ENCODE results near the gene CYP2A6.
"Not testable (repeated sequence)": the region's sequence is repeated elsewhere in the genome, so short reads cannot be mapped to it uniquely, and the experiment has no call there.

The CYP2A6 gene, protein sequence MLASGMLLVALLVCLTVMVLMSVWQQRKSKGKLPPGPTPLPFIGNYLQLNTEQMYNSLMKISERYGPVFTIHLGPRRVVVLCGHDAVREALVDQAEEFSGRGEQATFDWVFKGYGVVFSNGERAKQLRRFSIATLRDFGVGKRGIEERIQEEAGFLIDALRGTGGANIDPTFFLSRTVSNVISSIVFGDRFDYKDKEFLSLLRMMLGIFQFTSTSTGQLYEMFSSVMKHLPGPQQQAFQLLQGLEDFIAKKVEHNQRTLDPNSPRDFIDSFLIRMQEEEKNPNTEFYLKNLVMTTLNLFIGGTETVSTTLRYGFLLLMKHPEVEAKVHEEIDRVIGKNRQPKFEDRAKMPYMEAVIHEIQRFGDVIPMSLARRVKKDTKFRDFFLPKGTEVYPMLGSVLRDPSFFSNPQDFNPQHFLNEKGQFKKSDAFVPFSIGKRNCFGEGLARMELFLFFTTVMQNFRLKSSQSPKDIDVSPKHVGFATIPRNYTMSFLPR

DNA sequence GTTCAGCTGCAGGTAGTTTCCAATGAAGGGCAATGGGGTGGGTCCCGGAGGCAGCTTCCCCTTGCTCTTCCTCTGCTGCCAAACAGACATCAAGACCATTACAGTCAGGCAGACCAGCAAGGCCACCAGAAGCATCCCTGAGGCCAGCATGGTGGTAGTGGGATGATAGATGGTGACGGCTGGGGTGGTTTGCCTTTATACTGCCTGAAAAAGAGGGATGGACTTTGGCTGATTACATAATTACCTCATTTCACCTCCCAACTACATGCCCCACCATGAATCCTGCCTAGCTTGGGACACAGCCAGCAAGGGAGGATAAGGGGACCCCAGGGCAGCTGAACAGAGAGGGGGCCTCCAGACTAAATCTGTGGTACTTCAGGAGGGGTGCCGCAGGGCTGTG lies at the start of gene CYP2A6:
CYP2A6 (minus strand) TSS at position 171 of the 400 bp plus-strand sequence; CDS start at position 150, 21 bp downstream.
- DNase-seq (ENCODE audit: extremely low read depth in 1 of 2, low read depth in 1 of 2), result not testable (repeated sequence)

DNA sequence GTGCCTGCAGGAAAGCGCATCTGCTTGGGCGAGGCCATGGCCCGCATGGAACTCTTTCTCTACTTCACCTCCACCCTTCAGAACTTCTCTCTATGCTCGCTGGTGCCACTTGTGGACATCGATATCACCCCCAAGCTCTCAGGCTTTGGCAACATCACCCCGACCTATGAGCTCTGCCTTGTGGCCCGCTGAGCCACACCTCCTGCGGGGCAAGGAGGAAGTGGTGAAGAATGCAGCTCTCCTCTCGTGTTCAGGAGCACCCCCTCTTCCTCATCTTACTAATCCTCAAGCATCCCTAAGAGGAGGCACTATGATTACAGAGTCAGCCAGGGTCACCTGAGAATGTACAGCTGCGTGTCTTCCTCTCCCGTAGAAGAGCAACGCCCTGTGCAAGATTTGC lies 49.7 kb upstream of the CYP2A6 start:
- DNase-seq (ENCODE audit: extremely low read depth in 1 of 2, low read depth in 1 of 2), result not testable (repeated sequence)

DNA sequence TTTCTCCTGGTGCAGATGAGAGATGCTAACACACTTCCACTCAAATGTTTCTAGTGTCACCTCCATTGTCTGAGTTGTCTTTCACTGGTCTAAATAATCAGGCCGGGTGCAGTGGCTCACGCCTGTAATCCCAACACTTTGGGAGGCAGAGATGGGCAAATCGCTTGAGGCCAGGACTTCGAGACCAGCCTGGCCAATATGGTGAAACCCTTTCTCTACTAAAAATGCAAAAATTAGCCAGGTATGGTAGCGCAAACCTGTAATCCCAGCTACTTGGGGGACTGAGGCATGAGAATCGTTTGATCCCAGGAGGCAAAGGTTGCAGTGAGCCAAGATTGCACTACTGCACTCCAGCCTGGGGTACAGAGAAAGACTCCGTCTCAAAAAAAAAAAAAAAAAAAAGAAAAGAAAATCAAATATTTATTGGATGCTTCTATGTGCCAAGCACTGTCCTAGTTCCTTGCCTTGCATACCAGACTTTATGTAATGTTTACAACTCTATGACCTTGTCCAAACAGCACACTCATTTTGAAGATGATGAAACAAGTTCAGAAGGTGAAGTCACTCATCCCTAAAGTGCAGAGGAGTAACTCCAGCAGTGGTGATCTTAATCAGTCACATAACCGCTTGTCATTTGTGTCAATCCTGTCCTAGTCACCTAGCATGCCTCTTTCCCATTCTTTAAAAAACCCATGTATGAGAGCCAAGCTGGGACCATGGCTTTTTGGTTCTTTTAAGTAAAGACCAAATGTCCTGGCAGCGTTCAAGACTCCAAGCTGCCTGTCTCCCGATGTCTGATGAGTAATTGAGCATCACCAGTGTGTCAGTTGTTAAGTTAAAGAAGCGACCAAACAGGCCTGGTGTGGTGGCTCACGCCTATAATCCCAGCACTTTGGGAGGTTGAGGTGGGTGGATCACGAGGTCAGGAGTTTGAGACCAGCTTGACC lies 46.9 kb upstream of the CYP2A6 start:
- DNase-seq (ENCODE audit: extremely low read depth in 1 of 2, low read depth in 1 of 2), result not testable (repeated sequence)

DNA sequence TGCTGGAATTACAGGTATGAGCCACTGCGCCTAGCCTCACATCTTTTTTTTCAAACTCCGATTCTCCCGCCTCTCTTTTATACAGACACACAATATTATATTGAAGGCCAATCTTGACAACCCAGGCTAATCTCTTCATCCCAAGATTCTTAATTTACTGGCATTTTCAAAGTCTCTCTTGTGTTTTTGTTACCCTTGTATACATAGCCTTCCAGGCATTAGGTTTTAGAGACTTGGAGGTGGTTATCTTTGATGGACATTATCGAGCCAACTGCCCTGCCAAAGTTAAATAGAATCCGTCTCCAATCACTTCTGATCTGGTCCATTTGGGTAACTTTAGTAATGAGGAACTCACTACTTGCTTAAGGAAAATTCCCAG lies 46.2 kb upstream of the CYP2A6 start:
- DNase-seq (ENCODE audit: extremely low read depth in 1 of 2, low read depth in 1 of 2), result no peak

DNA sequence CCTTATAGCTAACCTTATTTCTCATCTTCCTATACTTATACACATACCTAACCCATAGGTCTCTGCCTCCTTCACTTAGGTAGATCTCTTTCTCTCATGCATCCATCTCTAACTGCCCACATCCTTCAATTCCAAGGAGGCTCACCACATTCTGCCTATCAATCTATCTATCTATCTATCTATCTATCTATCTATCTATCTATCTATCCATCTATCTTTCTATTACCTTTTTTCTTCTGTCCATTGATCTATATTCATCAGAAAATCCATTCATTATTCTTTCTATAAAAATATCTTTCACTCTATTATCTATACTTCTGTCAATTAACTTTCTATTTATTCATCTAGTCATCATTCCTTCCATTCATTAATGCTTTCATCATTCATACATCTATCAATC lies 42.9 kb upstream of the CYP2A6 start:
- no peak for DNase-seq (ENCODE audit: extremely low read depth in 1 of 2, low read depth in 1 of 2)

DNA sequence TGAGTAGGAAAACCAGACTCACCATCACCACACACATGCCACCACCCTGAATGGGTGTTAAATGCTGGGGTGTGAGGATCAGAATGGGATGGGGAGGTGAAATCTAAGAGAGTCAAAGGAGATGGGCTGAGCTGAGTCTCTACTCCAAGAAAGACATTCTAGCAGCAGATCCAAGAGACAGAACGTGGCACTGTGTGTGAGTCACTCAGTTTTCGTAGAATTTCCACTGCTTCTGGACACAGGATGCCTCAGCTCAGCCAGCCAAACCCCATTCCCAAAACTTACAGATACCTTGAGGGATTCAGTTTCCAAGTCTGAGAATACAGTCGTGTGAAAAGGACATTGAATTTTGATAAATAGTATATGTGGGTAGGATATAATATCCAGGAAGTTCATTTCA lies 39.1 kb upstream of the CYP2A6 start:
- DNase-seq (ENCODE audit: extremely low read depth in 1 of 2, low read depth in 1 of 2), result no peak

DNA sequence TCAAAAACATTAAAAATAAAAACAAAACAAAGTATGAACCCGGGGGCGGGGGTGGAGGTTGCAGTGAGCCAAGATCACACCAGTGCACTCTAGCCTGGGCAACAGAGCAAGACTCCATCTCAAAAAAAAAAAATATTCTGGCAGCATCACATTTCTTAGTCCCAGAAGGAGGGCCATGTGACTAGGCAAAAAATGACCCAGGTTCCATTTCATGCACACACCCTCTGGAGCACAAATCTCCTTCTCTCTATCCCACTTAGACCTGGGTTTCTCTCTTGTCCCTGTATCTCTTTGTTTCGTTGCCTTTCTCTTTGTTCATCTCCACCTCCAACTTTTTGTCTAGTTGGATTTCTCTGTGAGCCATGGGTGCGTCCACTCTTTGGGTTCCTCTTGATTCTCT lies 37.9 kb upstream of the CYP2A6 start:
- no peak for DNase-seq (ENCODE audit: extremely low read depth in 1 of 2, low read depth in 1 of 2)

DNA sequence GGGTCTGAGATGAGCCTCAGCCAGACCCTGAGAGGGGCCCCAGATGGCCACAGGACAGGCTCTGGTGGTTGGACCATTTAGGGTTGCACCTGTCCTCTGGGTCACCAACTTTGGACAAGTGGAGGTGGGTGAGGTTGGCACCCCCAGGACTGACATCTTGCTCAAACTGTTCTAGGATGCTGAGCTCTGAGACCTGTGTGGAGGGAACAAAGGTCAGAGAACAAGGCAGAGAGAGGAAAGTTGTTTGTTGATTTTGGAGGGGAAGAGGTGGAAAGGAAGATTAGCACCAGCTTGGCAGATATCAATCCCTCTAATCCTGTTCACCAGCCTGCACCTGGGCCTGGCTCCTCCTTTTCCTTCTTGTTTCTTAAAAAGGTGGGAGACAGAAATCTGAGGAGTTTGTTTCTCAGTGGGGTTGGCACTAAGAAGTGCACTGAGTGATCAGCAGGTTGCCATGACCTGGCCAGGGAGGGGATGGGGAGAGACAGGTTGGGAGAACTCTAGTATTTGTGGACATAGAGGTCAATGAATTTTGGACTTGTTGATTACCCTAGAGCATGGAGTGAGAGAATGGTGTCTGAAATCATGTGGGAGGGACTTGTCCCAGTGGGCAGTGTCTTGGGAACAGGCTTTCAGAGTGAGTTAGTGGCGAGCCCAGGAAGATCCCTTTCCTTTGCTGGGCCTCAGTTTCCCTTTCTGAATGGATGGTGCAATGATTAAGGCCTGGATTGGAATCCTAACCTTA lies 34.1 kb upstream of the CYP2A6 start:
- not testable (repeated sequence) for DNase-seq (ENCODE audit: extremely low read depth in 1 of 2, low read depth in 1 of 2)

DNA sequence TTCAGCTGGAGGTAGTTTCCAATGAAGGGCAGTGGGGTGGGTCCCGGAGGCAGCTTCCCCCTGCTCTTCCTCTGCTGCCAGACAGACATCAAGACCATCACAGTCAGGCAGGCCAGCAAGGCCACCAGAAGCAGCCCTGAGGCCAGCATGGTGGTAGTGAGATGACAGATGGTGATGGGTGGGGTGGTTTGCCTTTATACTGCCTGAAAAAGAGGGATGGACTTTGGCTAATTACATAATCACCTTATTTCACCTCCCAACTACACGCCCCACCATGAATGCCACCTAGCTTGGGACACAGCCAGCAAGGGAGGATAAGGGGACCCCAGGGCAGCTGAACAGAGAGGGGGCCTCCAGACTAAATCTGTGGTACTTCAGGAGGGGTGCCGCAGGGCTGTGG lies 31.8 kb upstream of the CYP2A6 start, which contains the start of gene CYP2A7:
CYP2A7 (minus strand) TSS at position 170 of the 400 bp plus-strand sequence; CDS start at position 149, 21 bp downstream.
- not testable (repeated sequence) for DNase-seq (ENCODE audit: extremely low read depth in 1 of 2, low read depth in 1 of 2)

DNA sequence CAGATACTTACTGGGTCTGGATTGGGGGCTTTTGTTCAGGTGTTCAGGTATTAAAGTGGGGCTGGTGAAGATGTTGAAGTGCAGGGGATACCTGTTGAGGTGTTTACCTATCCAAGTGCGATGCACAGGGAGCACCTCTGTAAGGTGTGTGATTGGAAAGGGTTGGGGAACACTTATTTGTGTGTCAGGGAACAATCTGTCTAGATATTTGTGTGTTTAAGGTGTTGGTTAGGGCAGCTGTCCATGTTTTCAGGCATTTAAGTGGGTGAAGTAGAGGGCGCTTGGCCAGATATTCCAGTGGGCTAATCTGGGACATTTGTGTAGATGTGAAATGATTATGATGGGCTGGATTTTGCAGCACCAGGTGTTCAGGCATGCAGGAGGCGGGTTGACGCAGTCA lies 29.1 kb upstream of the CYP2A6 start:
- not testable (repeated sequence) for DNase-seq (ENCODE audit: extremely low read depth in 1 of 2, low read depth in 1 of 2)

DNA sequence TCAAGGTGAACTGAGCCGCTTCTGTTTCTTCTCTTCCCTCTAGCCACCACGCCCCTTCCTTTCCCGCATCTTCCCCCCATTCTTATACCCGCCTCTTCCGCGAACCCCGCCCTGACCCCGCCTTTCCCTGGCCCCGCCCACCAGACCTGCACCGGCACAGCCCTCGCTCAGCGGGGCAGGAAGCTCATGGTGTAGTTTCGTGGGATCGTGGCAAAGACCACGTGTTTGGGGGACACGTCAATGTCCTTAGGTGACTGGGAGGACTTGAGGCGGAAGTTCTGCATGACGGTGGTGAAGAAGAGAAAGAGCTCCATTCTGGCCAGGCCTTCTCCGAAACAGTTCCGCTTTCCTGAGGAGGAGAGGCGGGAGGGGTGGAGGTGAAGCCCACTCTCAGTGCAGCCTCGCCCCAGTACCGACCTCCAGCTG lies 25.3 kb upstream of the CYP2A6 start:
- DNase-seq (ENCODE audit: extremely low read depth in 1 of 2, low read depth in 1 of 2), result peak; percentile 65 to 85

DNA sequence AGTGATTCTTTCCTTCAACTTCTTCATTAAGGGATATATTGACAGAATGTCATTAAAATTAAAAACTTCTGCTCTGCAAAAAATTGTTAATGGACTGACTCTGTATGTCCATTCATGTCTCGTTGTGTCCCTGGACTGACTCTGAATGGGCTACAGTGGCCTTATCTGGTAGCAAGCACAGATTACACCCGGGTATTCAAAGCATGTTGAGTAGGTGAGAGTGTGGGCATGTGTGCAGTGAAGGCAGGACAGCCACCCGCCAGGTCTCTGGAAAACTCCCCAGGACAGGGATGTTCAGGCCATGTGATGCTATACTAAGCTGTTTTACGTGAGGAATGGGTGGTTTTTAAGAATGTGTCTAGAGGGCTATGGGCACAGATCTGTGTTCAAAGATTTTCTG lies 24.6 kb upstream of the CYP2A6 start:
- not testable (repeated sequence) for DNase-seq (ENCODE audit: extremely low read depth in 1 of 2, low read depth in 1 of 2)

DNA sequence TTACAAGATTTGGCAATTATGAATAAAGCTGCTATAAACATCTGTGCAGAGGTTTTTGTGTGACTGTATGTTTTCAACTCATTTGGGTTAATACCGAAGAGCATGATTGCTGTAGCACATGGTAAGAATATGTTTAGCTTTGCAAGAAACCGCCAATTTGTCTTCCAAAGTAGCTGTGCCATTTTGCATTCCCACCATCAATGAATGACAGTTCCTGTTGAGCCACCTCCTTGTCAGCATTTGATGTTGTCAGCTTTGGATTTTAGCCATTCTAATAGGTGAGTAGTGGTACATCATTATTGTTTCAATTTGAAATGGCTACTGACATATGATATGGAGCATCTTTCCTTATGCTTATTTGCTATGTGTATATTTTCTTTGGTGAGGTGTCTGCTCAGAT lies 23.6 kb upstream of the CYP2A6 start:
- DNase-seq (ENCODE audit: extremely low read depth in 1 of 2, low read depth in 1 of 2), result not testable (repeated sequence)

DNA sequence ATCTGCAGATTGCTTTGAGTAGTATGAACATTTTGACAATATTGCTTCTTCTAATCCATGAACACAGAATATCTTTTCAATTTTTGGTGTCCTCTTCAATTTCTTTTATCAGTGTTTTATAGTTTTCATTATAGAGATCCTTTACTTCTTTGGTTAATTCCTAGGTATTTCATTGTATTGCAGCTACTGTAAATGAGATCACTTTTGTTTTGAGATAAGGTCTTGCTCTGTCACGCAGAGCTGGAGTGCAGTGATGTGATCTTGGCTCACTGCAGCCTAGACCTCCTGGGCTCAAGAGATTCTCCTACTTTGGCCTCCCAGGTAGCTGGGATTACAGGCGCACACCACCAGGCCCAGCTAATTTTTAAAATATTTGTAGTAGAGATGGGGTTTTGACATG lies 22.0 kb upstream of the CYP2A6 start:
- no peak for DNase-seq (ENCODE audit: extremely low read depth in 1 of 2, low read depth in 1 of 2)

DNA sequence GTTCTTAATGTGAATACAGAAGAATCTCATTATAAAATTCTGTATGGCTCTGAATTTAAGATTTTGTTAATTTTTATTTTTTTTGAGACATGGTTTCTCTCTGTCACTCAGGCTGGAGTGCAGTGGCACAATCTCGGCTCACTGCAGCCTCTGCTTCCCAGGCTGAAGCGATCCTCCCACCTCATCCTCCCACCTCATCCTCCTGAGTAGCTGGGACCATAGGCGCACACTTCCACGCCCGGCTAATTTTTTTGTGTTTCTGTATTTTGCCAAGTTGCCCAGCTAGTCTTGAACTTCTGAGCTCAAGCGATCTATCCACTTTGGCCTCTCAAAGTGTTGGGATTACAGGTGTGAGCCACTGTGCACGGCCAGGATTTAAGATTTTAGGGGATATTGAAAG lies 17.5 kb upstream of the CYP2A6 start:
- no peak for DNase-seq (ENCODE audit: extremely low read depth in 1 of 2, low read depth in 1 of 2)

DNA sequence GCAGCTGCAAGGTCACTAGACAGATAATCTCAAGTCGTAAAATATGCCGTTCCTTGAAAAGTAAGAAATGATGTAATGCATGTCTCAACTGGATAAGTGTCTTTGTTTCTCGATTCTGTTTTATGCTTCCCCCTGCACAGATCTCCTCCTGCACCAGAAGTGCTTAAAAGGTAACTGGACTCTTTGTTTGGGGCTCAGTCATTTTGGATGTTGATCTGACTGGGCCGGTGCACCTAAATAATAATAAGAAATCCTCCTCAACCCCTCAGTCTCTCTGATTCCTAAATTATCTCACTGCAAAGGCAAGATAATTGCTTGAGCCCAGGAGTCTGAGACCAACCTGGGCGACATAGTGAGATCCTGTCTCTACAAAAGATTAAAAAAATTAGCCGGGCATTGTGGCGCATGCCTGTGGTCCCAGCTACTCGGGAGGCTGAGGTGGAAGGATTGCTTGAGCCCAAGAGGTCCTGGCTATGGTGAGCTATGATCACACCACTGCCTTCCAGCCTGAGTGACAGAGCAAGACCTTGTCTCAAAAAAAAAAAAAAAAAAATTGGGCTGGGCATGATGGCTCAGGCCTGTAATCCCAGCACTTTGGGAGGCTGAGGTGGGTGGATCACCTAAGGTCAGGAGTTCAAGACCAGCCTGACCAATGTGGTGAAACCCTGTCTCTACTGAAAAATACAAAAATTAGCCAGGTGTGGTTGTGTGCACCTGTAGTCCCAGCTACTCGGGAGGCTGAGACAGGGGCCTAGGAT lies 14.7 kb upstream of the CYP2A6 start:
- DNase-seq (ENCODE audit: extremely low read depth in 1 of 2, low read depth in 1 of 2), result not testable (repeated sequence)

DNA sequence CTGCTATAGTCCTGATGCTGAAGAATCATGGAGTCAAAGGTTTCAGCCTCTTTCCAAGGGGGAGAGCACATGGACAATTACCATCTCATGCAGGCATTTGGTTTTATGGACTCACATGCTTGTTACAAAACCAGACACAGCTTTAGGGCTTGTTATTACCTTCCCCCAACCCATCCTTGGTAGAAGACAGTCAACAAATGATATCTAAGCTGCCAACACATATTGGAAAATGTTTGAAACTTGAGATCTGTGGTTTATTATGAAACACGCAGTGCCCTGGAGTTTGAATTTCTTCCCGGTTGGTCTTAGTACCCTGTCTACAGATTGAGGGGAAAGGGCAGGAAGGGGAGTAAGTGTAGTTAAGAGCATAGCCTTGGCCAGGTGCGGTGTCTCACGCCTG lies 12.5 kb upstream of the CYP2A6 start:
- no peak for DNase-seq (ENCODE audit: extremely low read depth in 1 of 2, low read depth in 1 of 2)

DNA sequence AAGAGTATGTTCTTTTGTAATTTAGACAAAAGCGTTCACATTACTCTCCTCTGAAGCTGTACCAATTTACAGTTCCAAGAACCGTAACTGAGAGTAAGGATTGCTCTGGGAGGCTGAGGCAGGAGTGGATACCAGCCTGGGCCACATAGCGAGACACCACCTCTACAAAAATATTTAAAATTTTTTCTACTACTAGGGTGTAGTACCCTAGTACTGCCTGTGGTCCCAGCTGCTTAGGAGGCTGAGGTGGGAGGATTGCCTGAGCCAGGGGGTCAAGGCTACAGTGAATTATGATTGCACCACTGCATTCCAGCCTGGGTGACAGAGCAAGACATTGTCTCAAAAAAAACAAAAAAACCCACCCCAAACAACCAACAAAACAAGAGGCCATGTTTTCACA lies 12.1 kb upstream of the CYP2A6 start:
- no peak for DNase-seq (ENCODE audit: extremely low read depth in 1 of 2, low read depth in 1 of 2)

DNA sequence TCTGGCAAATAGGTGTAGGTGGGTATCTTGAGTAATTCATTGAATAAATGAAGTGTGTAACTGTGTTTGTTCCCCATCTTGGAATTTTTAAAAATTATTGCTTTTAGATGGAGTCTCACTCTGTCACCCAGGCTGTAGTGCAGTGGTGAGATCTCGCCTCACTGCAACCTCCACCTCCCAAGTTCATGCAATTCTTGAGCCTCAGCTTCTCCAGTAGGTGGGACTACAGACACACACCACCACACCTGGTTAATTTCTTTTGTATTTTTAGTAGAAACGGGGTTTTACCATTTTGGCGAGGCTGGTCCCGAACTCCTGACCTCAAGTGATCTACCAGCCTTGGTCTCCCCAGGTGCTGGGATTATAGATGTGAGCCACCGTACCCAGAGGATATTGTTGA lies 7.9 kb upstream of the CYP2A6 start:
- DNase-seq (ENCODE audit: extremely low read depth in 1 of 2, low read depth in 1 of 2), result no peak
